IMR-90 (cell line): ENCODE results near the gene CHST1.

Experiments used
- BHLHE40 ChIP-seq: fragments of 150-350 bp; IDR thresholded peaks from 2 replicates; pipeline ENCODE4 v1.6.1; 2016; ENCODE audit warnings: mild to moderate bottlenecking, low read depth, low read length
- CEBPB ChIP-seq: IDR thresholded peaks from 2 replicates; pipeline ENCODE4 v1.6.1; 2012; ENCODE audit warnings: low read depth, low read length, improper control_type of control experiment
- FOS ChIP-seq: fragments of 150-350 bp; IDR thresholded peaks from 2 replicates; pipeline ENCODE4 v1.6.1; 2016; ENCODE audit warnings: low read depth, low read length
- MAFK ChIP-seq: IDR thresholded peaks from 2 replicates; pipeline ENCODE4 v1.6.1; 2012; ENCODE audit warnings: low read depth, low read length, improper control_type of control experiment
- MXI1 ChIP-seq: IDR thresholded peaks from 2 replicates; pipeline ENCODE4 v1.6.1; 2012; ENCODE audit warnings: low read depth, mild to moderate bottlenecking, low read length, moderate library complexity, borderline replicate concordance
- NFE2L2 ChIP-seq: fragments of 150-350 bp; IDR thresholded peaks from 2 replicates; pipeline ENCODE4 v1.6.1; 2016; ENCODE audit warnings: low read depth, mild to moderate bottlenecking, low read length
- POLR2A ChIP-seq: IDR thresholded peaks from 2 replicates; pipeline ENCODE4 v1.6.1; 2012; ENCODE audit warnings: mild to moderate bottlenecking, low read depth, low read length
- RAD21 ChIP-seq: IDR thresholded peaks from 2 replicates; pipeline ENCODE4 v1.6.1; 2012; ENCODE audit warnings: low read length, improper control_type of control experiment
- SMC3 ChIP-seq: fragments of 150-350 bp; IDR thresholded peaks from 2 replicates; pipeline ENCODE4 v1.6.1; 2016; ENCODE audit warnings: low read depth, mild to moderate bottlenecking, antibody characterized with exemption, low read length, moderate library complexity
- USF2 ChIP-seq: fragments of 150-350 bp; IDR thresholded peaks from 2 replicates; pipeline ENCODE4 v1.6.1; 2017; ENCODE audit warnings: mild to moderate bottlenecking, antibody characterized with exemption, low read length, low read depth
- TF ChIP-seq, protein P1 (sequence below): conservative IDR thresholded peaks from 2 replicates; pipeline ENCODE4 v1.5.1; 2012; ENCODE audit warnings: mild to moderate bottlenecking, low read depth, low read length, improper control_type of control experiment
- TF ChIP-seq, protein P2 (sequence below): fragments of 150-350 bp; IDR thresholded peaks from 2 replicates; pipeline ENCODE4 v1.6.1; 2016; ENCODE audit warnings: low read depth, mild to moderate bottlenecking, low read length, moderate library complexity, borderline replicate concordance

DNA sequence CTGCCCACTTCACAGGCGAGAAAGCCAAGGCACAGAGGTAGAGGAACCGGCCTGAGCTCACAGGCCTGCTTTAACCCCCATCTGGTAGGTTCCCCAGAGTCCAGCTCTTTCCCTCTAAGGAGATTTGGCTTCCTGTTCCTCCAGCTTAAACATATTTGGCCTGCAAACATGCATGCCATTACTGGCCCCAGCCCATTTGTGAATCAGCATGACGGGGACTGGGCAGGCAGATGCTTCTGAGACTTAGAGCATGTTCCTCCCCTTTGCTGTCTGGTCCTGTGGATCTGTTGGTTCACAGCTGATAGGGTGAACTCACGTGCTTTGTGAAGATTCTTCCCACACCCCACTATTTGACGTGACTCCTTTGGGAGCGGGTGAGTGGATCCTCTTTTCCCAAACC is 12.6 kb downstream of the CHST1 start:
- TF ChIP-seq RAD21 (no peak), POLR2A (no peak), MAFK (no peak), USF2 (no peak), FOS (no peak), SMC3 (no peak), CEBPB (no peak), BHLHE40 (no peak), MXI1 (no peak), NFE2L2 (no peak)
- TF ChIP-seq, protein P1, sequence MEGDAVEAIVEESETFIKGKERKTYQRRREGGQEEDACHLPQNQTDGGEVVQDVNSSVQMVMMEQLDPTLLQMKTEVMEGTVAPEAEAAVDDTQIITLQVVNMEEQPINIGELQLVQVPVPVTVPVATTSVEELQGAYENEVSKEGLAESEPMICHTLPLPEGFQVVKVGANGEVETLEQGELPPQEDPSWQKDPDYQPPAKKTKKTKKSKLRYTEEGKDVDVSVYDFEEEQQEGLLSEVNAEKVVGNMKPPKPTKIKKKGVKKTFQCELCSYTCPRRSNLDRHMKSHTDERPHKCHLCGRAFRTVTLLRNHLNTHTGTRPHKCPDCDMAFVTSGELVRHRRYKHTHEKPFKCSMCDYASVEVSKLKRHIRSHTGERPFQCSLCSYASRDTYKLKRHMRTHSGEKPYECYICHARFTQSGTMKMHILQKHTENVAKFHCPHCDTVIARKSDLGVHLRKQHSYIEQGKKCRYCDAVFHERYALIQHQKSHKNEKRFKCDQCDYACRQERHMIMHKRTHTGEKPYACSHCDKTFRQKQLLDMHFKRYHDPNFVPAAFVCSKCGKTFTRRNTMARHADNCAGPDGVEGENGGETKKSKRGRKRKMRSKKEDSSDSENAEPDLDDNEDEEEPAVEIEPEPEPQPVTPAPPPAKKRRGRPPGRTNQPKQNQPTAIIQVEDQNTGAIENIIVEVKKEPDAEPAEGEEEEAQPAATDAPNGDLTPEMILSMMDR, result no peak
- TF ChIP-seq, protein P2, sequence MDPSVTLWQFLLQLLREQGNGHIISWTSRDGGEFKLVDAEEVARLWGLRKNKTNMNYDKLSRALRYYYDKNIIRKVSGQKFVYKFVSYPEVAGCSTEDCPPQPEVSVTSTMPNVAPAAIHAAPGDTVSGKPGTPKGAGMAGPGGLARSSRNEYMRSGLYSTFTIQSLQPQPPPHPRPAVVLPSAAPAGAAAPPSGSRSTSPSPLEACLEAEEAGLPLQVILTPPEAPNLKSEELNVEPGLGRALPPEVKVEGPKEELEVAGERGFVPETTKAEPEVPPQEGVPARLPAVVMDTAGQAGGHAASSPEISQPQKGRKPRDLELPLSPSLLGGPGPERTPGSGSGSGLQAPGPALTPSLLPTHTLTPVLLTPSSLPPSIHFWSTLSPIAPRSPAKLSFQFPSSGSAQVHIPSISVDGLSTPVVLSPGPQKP, result no peak
